ENCODE results near the gene TRAF2.

The TRAF2 gene

GRCh38 chr9:136847826-136848392 lies 38.4 kb upstream of the TRAF2 start:
- Histone ChIP-seq H3K4me3 (ENCODE audit: low read length) (peak overlapping the region; percentile 82), H2AFZ (ENCODE audit: low read depth, low read length) (peak overlapping the region; percentile 24; the same call in 1 of the 2 replicates), H4K20me1 (ENCODE audit: insufficient read depth, low read length) (peaks cover 10% of the 10 kb centered on the region), H3K36me3 (replicated peaks; ENCODE audit: low read depth, low read length) (no peaks in the 10 kb centered on the region), H3K9ac (ENCODE audit: low read length) (peak overlapping the region; percentile 89), H3K9me3 (ENCODE audit: insufficient read depth, low read length) (no peaks in the 10 kb centered on the region), H3K27ac (ENCODE audit: low read length) (no peak overlapping the region), H3K4me1 (ENCODE audit: low read length) (peaks cover 18% of the 10 kb centered on the region), H3K79me2 (ENCODE audit: low read length) (no peaks in the 10 kb centered on the region), H3K4me2 (ENCODE audit: low read length) (peak overlapping the region; percentile 95), H3K27me3 (ENCODE audit: low read depth, low read length) (no peaks in the 10 kb centered on the region)
- no peak for TF ChIP-seq EZH2phosphoT487 (IDR thresholded peaks at IDR 0.05; ENCODE audit: low read depth)
- no peak for TF ChIP-seq CTCF (IDR thresholded peaks at IDR 0.05; ENCODE audit: low read depth, low read length)

- H3K27ac ChIP-seq (ENCODE audit: low read length) = peak overlapping the region; percentile 73
- H3K4me1 ChIP-seq (ENCODE audit: low read length) = peaks cover 12% of the 10 kb centered on the region; the same call in 1 of the 2 replicates
- no peaks in the 10 kb centered on the region for H3K79me2 ChIP-seq (ENCODE audit: low read length)
- peak overlapping the region; percentile 24; the same call in 1 of the 2 replicates for H2AFZ ChIP-seq (ENCODE audit: low read depth, low read length)
- H4K20me1 ChIP-seq (ENCODE audit: insufficient read depth, low read length) = peaks cover 10% of the 10 kb centered on the region
- H3K9me3 ChIP-seq (ENCODE audit: insufficient read depth, low read length) = no peaks in the 10 kb centered on the region
- no peaks in the 10 kb centered on the region for H3K36me3 ChIP-seq (replicated peaks; ENCODE audit: low read depth, low read length)
- peak overlapping the region; percentile 89 for H3K9ac ChIP-seq (ENCODE audit: low read length)
- peak overlapping the region; percentile 82 for H3K4me3 ChIP-seq (ENCODE audit: low read length)
- no peak for TF ChIP-seq CTCF (IDR thresholded peaks at IDR 0.05; ENCODE audit: low read depth, low read length)
- TF ChIP-seq EZH2phosphoT487 (IDR thresholded peaks at IDR 0.05; ENCODE audit: low read depth) = no peak
- H3K27me3 ChIP-seq (ENCODE audit: low read depth, low read length) = no peaks in the 10 kb centered on the region
- H3K4me2 ChIP-seq (ENCODE audit: low read length) = peak overlapping the region; percentile 95
Observed at GRCh38 chr9:136848393-136849037, 37.8 kb upstream of the TRAF2 start.

GRCh38 chr9:136849038-136849959 lies 37.0 kb upstream of the TRAF2 start, which contains the start of gene PHPT1:
Gene PHPT1 (plus strand): TSS chr9:136849409. CDS start chr9:136849431, 22 bp downstream.
- Histone ChIP-seq H3K79me2 (ENCODE audit: low read length) (no peaks in the 10 kb centered on the region), H3K4me1 (ENCODE audit: low read length) (peaks cover 11% of the 10 kb centered on the region; the same call in 1 of the 2 replicates), H3K9ac (ENCODE audit: low read length) (peak within 1 kb of the TSS; percentile 89), H3K4me2 (ENCODE audit: low read length) (peak within 1 kb of the TSS; percentile 95), H2AFZ (ENCODE audit: low read depth, low read length) (peak within 1 kb of the TSS; percentile 75; the same call in 1 of the 2 replicates), H3K4me3 (ENCODE audit: low read length) (peak within 1 kb of the TSS; percentile 82), H3K36me3 (replicated peaks; ENCODE audit: low read depth, low read length) (no peaks in the 10 kb centered on the region), H3K27me3 (ENCODE audit: low read depth, low read length) (no peaks in the 10 kb centered on the region), H3K9me3 (ENCODE audit: insufficient read depth, low read length) (no peaks in the 10 kb centered on the region), H3K27ac (ENCODE audit: low read length) (peak within 1 kb of the TSS; percentile 73), H4K20me1 (ENCODE audit: insufficient read depth, low read length) (peaks cover 10% of the 10 kb centered on the region)
- TF ChIP-seq EZH2phosphoT487 (IDR thresholded peaks at IDR 0.05; ENCODE audit: low read depth) (no peak), CTCF (IDR thresholded peaks at IDR 0.05; ENCODE audit: low read depth, low read length) (no peak)
